Neural cell (in vitro differentiated cells): ENCODE results near the gene MUSTN1. TPM values are rescaled to one million over a fixed set of nuclear protein-coding genes. Genes with fewer than 3 reads are reported as not detected.
A peak's percentile ranks its signal among the peaks of the same experiment; 100 is the strongest.

Experiments
- H2AFZ ChIP-seq: fragments of 200-600, 300-800 bp; sonication (generic), shearing (Covaris generic); 2 replicates; pipeline ENCODE4 v1.6.0; 2014; ENCODE audit warnings: low read depth, mild to moderate bottlenecking, antibody characterized with exemption, low read length, moderate library complexity
- H3F3A ChIP-seq: fragments of 200-600 bp; shearing (Covaris generic); 2 replicates; pipeline ENCODE4 v1.6.1; 2016; ENCODE audit warnings: mild to moderate bottlenecking, moderate library complexity, mixed read lengths, antibody characterized with exemption, low read length; ENCODE audit not compliant: insufficient read depth, poor library complexity, severe bottlenecking
- H3K27ac ChIP-seq: fragments of 200-600, 300-800 bp; sonication (generic), shearing (Covaris generic); 2 replicates; pipeline ENCODE4 v1.5.1; 2014; ENCODE audit warnings: mild to moderate bottlenecking, low read length, moderate library complexity
- H3K27me3 ChIP-seq: fragments of 300-800, 200-600 bp; sonication (generic), shearing (Covaris generic); 2 replicates; pipeline ENCODE4 v1.6.0; 2014; ENCODE audit warnings: mild to moderate bottlenecking, low read depth, low read length, moderate library complexity; ENCODE audit not compliant: insufficient read depth
- H3K36me3 ChIP-seq: fragments of 300-800, 200-600 bp; sonication (generic), shearing (Covaris generic); 2 replicates; pipeline ENCODE4 v1.5.1; 2014; ENCODE audit warnings: mild to moderate bottlenecking, antibody characterized with exemption, low read length, moderate library complexity; ENCODE audit not compliant: insufficient read depth
- H3K4me2 ChIP-seq: fragments of 300-800, 200-600 bp; sonication (generic), shearing (Covaris generic); 2 replicates; pipeline ENCODE4 v1.6.0; 2014; ENCODE audit warnings: mild to moderate bottlenecking, low read length
- H3K4me3 ChIP-seq: fragments of 300-800, 200-600 bp; sonication (generic), shearing (Covaris generic); 2 replicates; pipeline ENCODE4 v1.5.1; 2014; ENCODE audit warnings: mild to moderate bottlenecking, low read length, moderate library complexity
- H3K79me2 ChIP-seq: fragments of 200-600 bp; shearing (Covaris generic); replicated peaks from 2 replicates; pipeline ENCODE4 v1.6.0; 2014; ENCODE audit warnings: mild to moderate bottlenecking, low read length, moderate library complexity; ENCODE audit not compliant: insufficient read depth
- H3K9ac ChIP-seq: fragments of 300-800, 200-600 bp; sonication (generic), shearing (Covaris generic); 2 replicates; pipeline ENCODE4 v1.6.1; 2016; ENCODE audit warnings: mild to moderate bottlenecking, low read length, mixed read lengths
- H3K9me2 ChIP-seq: fragments of 200-600 bp; shearing (Covaris generic); 2 replicates; pipeline ENCODE4 v1.6.1; 2016; ENCODE audit warnings: mild to moderate bottlenecking, low read length, mixed read lengths; ENCODE audit not compliant: insufficient read depth
- H3K9me3 ChIP-seq: fragments of 200-600, 300-800 bp; sonication (generic), shearing (Covaris generic); 2 replicates; pipeline ENCODE4 v1.6.1; 2016; ENCODE audit warnings: mild to moderate bottlenecking, mixed run types, low read length, moderate library complexity, mixed read lengths
- H4K20me1 ChIP-seq: fragments of 200-600 bp; shearing (Covaris generic); 2 replicates; pipeline ENCODE4 v1.6.1; 2016; ENCODE audit warnings: mild to moderate bottlenecking, mixed run types; ENCODE audit not compliant: insufficient read depth
- CTCF ChIP-seq: fragments of 450-650 bp; IDR thresholded peaks from 2 replicates; pipeline ENCODE4 v1.5.1; 2014; ENCODE audit warnings: antibody characterized with exemption, mild to moderate bottlenecking, moderate library complexity; ENCODE audit not compliant: poor library complexity, severe bottlenecking
- EP300 ChIP-seq: fragments of 450-650 bp; conservative IDR thresholded peaks from 2 replicates; pipeline ENCODE4 v1.6.1; 2014; ENCODE audit warnings: antibody characterized with exemption, mild to moderate bottlenecking, moderate library complexity; ENCODE audit not compliant: poor library complexity, severe bottlenecking
- EZH2 ChIP-seq: fragments of 200-600, 300-800 bp; shearing (Covaris generic), sonication (generic); IDR thresholded peaks from 2 replicates; pipeline ENCODE4 v1.6.1; 2014; ENCODE audit warnings: antibody characterized with exemption, low read length, borderline replicate concordance, mild to moderate bottlenecking; ENCODE audit not compliant: insufficient read depth, poor library complexity, severe bottlenecking
- MXI1 ChIP-seq: fragments of 450-650 bp; conservative IDR thresholded peaks from 2 replicates; pipeline ENCODE4 v1.6.1; 2014; ENCODE audit warnings: antibody characterized with exemption, mild to moderate bottlenecking; ENCODE audit not compliant: poor library complexity, severe bottlenecking
- POLR2AphosphoS5 ChIP-seq: IDR thresholded peaks from 2 replicates; pipeline ENCODE4 v1.6.1; 2012
- RAD21 ChIP-seq: fragments of 450-650 bp; conservative IDR thresholded peaks from 2 replicates; pipeline ENCODE4 v1.6.1; 2014; ENCODE audit warnings: antibody characterized with exemption, mild to moderate bottlenecking, moderate library complexity
- REST ChIP-seq: IDR thresholded peaks from 2 replicates; pipeline ENCODE4 v1.6.1; 2012; ENCODE audit warnings: borderline replicate concordance
- SMC3 ChIP-seq: fragments of 450-650 bp; conservative IDR thresholded peaks from 2 replicates; pipeline ENCODE4 v1.6.1; 2014; ENCODE audit warnings: antibody characterized with exemption, mild to moderate bottlenecking, moderate library complexity; ENCODE audit not compliant: poor library complexity
- TAF1 ChIP-seq: IDR thresholded peaks from 2 replicates; pipeline ENCODE4 v1.6.1; 2012; ENCODE audit warnings: low read depth
- polyA plus RNA-seq: library from polyadenylated mRNA; depleted of rRNA; stranded (reverse); fragments of >200 nt; gene quantifications from 2 replicates; pipeline ENCODE4 v1.2.3, GENCODE V29; 2014

MUSTN1 gene
- polyA plus RNA-seq, 1 donor from 2014 or later: not detected

GRCh38 chr3:52820736-52821135, 14.1 kb downstream of the MUSTN1 start:
- no peaks in the 10 kb centered on the region for H3K79me2 ChIP-seq
- H3F3A ChIP-seq: no peaks in the 10 kb centered on the region
- no peaks in the 10 kb centered on the region for H3K27me3 ChIP-seq
- H3K36me3 ChIP-seq: no peaks in the 10 kb centered on the region
- no peak overlapping the region for H3K4me2 ChIP-seq
- H3K4me3 ChIP-seq: no peak overlapping the region
- H2AFZ ChIP-seq: no peak overlapping the region
- no peaks in the 10 kb centered on the region for H3K9me3 ChIP-seq
- no peak overlapping the region for H3K27ac ChIP-seq
- TF ChIP-seq SMC3 (no peak), CTCF (peak; percentile 25)
- H3K9me2 ChIP-seq: no peaks in the 10 kb centered on the region
- H4K20me1 ChIP-seq: no peaks in the 10 kb centered on the region
- no peak overlapping the region for H3K9ac ChIP-seq

- Histone ChIP-seq H4K20me1 (no peaks in the 10 kb centered on the region), H3K4me3 (no peak overlapping the region), H3K79me2 (no peaks in the 10 kb centered on the region), H3K36me3 (no peaks in the 10 kb centered on the region), H3K27me3 (no peaks in the 10 kb centered on the region), H2AFZ (no peak overlapping the region), H3K27ac (no peak overlapping the region), H3K4me2 (no peak overlapping the region), H3K9me3 (no peaks in the 10 kb centered on the region), H3F3A (no peaks in the 10 kb centered on the region), H3K9me2 (no peaks in the 10 kb centered on the region), H3K9ac (no peak overlapping the region)
- TF ChIP-seq POLR2AphosphoS5 (no peak), EZH2 (no peak), RAD21 (no peak), MXI1 (no peak), EP300 (no peak), CTCF (no peak), REST (no peak), SMC3 (no peak), TAF1 (no peak)
These were observed 14.9 kb downstream of the MUSTN1 start for GRCh38 chr3:52819936-52820335.
